Type B pancreatic cell (in vitro differentiated cells): ENCODE results near the gene CT55. TPM values are rescaled to one million over a fixed set of nuclear protein-coding genes. Genes with fewer than 3 reads are reported as not detected.

Experiments
- DNase-seq: peaks from one replicate; pipeline ENCODE4 v3.0.0; 2021; ENCODE audit warnings: mixed read lengths; ENCODE audit not compliant: unreplicated experiment; ENCODE audit errors: extremely low spot score
- H3K27ac Mint-ChIP-seq: 2 replicates; pipeline ENCODE4 v1.8.0; 2021; ENCODE audit warnings: mild to moderate bottlenecking, mixed read lengths
- H3K27me3 Mint-ChIP-seq: 2 replicates; pipeline ENCODE4 v1.8.0; 2021; ENCODE audit warnings: mixed read lengths
- H3K36me3 Mint-ChIP-seq: 2 replicates; pipeline ENCODE4 v1.8.0; 2021; ENCODE audit warnings: mixed read lengths
- H3K4me1 Mint-ChIP-seq: one replicate; pipeline ENCODE4 v1.8.0; 2021; ENCODE audit warnings: mixed read lengths; ENCODE audit not compliant: unreplicated experiment
- H3K4me3 Mint-ChIP-seq: 2 replicates; pipeline ENCODE4 v1.8.0; 2021; ENCODE audit warnings: mild to moderate bottlenecking, mixed read lengths
- H3K9me3 Mint-ChIP-seq: 2 replicates; pipeline ENCODE4 v1.8.0; 2021; ENCODE audit warnings: mixed read lengths
- CTCF ChIP-seq: fragments of 200-600 bp; sonication (generic); conservative IDR thresholded peaks from 2 replicates; pipeline ENCODE4 v1.5.0; 2021; ENCODE audit warnings: antibody characterized with exemption, mild to moderate bottlenecking
- total RNA-seq: library from RNA; stranded (reverse); gene quantifications from 2 replicates; pipeline ENCODE4 v1.2.1, GENCODE V29; 2021; ENCODE audit warnings: low replicate concordance

The CT55 gene
- total RNA-seq, 1 donor from 2014 or later = not detected

DNA sequence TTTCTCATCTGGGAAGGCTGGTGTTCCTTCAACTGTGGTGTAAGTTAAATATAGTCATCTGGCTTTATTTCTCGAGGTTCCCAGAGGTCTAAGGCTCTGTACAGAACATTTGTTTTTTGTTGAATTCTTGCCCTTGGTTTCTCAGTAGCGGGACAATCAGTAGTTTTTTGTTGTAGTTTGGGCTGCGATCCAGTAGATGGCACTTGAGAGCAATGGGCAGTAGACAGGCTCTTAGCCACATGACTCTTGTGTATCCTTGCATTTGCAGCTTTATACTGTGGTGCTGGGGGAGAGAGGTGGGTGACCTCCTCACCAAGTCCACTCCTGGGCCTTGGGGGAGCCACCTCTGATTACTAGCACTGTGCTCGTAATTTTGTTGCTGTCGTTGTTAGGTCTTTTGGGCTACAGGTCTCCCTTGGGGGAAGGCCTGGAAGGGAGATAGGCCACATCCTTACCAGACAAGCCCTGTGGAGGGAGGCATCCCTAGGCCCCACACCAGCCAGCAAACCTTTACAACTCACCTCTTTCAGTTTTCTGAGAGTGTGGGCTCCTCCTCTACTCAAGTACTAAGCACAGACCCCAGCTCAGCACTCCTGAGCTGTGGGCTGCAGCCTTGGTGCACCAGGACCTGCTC, 59.0 kb downstream of the CT55 start:
- Mint-ChIP-seq H3K36me3 (no peaks in the 10 kb centered on the region), H3K9me3 (no peaks in the 10 kb centered on the region), H3K27me3 (peaks cover 12% of the 10 kb centered on the region), H3K4me1 (no peaks in the 10 kb centered on the region), H3K4me3 (no peak overlapping the region), H3K27ac (no peak overlapping the region)
- DNase-seq = no peak
- peak; percentile 73 for TF ChIP-seq CTCF

DNA sequence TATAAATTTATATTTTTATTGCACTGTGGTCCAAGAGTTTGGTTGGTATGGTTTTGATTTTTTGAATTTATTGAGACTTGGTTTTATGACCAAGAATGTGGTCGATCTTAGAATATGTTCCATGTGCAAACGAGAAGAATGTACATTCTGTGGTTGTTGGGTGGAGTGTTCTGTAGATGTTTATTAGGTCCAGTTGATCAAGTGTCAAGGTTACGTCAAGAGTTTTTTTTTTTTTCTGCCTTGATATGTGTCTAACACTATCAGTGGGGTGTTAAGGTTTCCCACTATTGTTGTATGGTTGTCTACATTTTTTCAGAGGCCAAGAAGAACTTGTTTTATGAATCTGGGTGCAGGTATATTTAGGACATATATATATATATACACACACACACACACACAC, 61.6 kb downstream of the CT55 start:
- no peak overlapping the region for H3K4me3 Mint-ChIP-seq
- no peaks in the 10 kb centered on the region for H3K36me3 Mint-ChIP-seq

More for the DNA sequence above, 61.6 kb downstream of the CT55 start:
- H3K4me1 Mint-ChIP-seq = no peaks in the 10 kb centered on the region
- H3K9me3 Mint-ChIP-seq = no peaks in the 10 kb centered on the region
- H3K27ac Mint-ChIP-seq = no peak overlapping the region
- no peak for DNase-seq
- peaks cover 13% of the 10 kb centered on the region for H3K27me3 Mint-ChIP-seq
- TF ChIP-seq CTCF = no peak

Other genes with a start within 250 kb of the CT55 start
- 0.64 and 0.65 TPM in 2 replicates for gene SMIM10, start 180.4 kb downstream of the CT55 start, total RNA-seq
- gene RTL8B, start 148.9 kb downstream of the CT55 start, total RNA-seq = 13.9 and 14.2 TPM in 2 replicates
- 90.6 and 109 TPM in 2 replicates for gene RTL8C, start 139.0 kb downstream of the CT55 start, total RNA-seq
- gene RTL8A, start 119.3 kb downstream of the CT55 start, total RNA-seq = 48.7 and 54.5 TPM in 2 replicates
- gene SMIM10L2B, start 72.7 kb downstream of the CT55 start, total RNA-seq = 3.4 and 5.3 TPM in 2 replicates
- gene ETDB, start 50.9 kb downstream of the CT55 start, total RNA-seq = not detected in 2 replicates
- not detected in 2 replicates for gene ETDA, start 80.7 kb upstream of the CT55 start, total RNA-seq
- gene ETDC, start 138.1 kb upstream of the CT55 start, total RNA-seq = not detected in 2 replicates
- 7.2 and 8.5 TPM in 2 replicates for gene ZNF75D, start 172.7 kb upstream of the CT55 start, total RNA-seq
- gene ZNF449, start 173.4 kb upstream of the CT55 start, total RNA-seq = 4.3 and 7.1 TPM in 2 replicates